NCI-H526 treated with DMSO at 0.1 percent for 48 hours (cell line): ENCODE data around the gene YEATS4.
"Not testable (repeated sequence)": the region's sequence is repeated elsewhere in the genome, so short reads cannot be mapped to it uniquely, and the experiment has no call there.

ENCODE experiments used
- DNase-seq: peaks from one replicate; lab custom pipeline; 2025; lab: John Stamatoyannopoulos, UW

The YEATS4 gene

DNA sequence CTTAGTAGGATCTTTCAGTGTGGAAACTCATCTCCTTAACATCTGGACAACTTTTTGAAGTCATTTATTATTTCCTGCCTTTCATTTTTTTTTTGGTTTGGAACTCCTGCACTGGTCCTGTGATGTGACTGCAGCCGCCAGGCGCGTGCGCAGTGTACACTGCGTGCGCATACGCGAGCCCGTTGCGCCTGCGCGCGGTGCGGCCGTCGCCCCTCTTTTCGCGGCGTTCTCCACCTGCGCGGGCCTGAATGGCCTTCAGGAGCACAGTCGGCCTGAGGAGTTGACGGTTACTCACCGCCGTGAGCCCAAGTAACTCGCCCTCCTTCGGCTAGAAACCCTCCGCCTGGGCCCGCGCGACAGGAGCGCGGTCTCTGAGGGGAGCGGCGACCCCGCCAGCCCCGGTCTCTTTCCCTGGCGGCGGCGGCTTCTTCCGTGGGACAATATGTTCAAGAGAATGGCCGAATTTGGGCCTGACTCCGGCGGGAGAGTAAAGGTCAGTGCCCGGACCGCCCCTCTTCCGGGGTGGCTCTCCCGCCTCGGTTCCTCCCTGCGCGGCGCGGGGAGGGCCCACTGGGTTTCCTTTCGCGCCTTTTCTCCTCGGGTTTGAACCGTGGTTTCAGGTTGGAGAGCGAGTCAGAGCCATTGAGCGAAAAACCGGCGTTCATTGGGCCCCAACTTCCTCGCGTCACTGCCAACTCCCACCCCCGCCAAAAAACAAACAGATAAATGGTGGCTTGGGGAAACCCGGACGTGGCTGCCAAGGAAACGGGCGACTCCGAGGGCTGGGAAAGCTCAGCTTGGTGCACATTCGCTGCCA is at the start of gene YEATS4:
Gene YEATS4 (plus strand): TSS at position 213 of the 817 bp plus-strand sequence. CDS start 230 bp downstream, at position 443.
- DNase-seq, result peak; percentile 88

DNA sequence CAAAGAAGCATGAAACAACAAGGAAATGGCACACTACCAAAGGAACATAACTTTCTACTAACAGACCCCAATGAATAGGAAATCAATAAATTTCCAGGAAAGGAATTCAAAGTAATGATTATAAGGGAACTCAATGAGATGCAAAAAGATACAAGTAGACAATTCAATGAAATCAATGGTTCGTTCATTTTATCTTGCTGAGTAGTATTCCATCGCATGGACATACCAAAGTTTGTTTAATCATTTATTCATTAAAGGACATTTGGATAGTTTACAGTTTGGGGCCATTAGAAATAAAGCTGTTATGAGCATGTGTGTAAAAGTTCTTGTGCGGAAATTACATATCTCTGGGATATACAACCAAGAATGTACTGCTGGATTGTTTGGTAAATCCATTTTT is 46.3 kb upstream of the YEATS4 start:
- no peak for DNase-seq

DNA sequence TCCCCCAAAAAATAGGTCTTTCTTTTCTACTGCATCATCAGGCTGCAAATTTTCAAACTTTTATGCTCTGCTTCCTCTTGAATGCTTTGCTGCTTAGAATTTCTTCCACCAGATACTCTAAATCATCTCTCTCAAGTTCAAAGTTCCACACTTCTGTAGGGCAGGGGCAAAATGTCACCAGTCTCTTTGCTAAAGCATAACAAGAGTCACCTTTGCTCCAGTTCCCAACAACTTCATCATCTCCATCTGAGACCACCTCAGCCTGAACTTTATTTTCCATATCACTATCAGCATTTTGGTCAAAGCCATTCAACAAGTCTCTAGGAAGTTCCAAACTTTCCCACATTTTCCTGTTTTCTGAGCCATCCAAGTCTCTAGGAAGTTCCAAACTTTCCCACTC is 42.8 kb upstream of the YEATS4 start:
- not testable (repeated sequence) for DNase-seq

GRCh38 chr12:69317233-69317632 is 42.3 kb upstream of the YEATS4 start:
- DNase-seq, result not testable (repeated sequence)

- DNase-seq, result no peak
Measured at GRCh38 chr12:69318225-69318624, 41.3 kb upstream of the YEATS4 start.

GRCh38 chr12:69321351-69321750 is 38.2 kb upstream of the YEATS4 start:
- DNase-seq, result no peak

DNA sequence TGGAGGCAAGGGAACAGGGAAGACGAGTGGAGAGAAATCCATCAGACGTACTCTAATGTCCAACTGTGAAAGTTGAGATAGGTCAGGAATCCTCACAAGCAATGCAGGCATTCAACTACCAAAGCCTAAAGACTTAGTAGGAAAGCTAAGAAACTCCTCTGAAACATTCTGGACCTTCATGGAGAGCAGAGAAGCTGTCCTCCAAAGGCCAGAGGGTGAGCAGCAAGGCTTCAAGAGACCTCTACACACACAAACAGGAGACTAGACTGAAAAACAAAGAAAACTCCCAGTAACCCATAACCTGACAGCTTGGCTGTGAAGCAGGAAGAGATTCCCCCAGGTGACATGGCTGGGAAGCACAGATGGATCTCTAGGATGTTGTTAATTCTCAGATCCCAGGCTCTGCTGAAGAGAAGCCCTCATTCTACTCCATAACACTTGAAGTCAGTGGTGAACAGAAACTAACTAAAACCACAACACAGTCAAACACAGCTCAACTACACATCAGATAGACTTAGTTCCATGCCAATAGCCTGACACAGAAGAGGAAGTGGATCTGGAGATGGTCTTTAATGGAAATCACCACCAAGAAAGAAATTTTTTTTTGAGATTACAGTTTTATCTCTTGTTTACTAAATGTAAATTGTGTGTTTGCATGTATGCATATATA is 34.6 kb upstream of the YEATS4 start:
- DNase-seq, result no peak

DNA sequence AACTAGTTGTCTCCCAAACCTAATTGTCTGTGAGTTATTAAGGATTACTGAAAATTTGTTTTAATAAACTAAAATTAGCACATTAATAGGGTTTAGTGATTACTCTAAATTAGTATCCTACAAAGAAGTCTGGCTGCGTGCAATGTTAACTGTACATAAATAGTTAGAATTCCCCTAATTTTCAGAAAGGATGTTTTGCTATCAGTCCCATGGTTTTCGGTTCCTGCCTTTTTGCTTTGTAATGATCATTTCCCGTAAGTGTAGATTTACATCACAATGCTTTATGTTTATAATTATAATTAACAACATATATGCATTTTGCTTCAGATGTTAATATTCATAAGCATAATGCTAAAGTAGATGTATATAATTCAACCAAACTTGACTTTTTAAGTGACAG is 31.1 kb upstream of the YEATS4 start:
- no peak for DNase-seq

DNA sequence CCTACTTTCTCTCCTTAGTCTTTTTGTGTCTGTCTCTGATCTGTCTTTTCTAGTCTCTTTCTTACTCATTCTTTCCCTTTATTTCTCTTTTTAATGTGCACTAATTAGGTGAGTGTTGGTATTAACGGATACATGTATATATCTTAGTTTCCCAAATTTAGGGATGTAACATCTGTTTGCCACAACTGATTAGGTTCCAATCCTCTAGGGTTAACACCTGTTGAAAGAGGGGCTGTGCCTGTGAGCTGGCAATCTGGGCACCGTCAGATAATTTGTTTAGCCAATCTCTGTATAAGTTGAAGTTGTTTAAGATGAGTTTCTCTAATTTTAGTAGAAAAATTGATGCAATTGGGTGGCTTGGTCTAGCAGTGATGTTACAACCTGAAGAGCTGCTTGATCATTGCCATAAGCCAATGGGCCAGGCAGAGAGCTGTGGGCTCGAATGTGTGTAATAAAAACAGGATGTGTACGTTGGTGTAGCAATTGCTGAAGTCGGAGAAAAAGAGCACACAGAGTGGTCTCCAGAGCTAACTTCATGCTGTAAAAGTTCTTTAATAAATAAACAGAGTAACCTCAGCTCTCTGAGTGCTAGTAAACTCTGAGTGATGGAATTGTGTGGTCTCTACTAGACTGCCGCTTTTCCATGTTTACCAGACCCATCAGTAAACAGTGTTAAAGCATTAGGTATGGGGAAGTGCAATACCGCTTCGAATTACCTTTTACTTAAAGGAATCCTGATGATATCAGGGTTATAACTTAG is 29.7 kb upstream of the YEATS4 start:
- no peak for DNase-seq

DNA sequence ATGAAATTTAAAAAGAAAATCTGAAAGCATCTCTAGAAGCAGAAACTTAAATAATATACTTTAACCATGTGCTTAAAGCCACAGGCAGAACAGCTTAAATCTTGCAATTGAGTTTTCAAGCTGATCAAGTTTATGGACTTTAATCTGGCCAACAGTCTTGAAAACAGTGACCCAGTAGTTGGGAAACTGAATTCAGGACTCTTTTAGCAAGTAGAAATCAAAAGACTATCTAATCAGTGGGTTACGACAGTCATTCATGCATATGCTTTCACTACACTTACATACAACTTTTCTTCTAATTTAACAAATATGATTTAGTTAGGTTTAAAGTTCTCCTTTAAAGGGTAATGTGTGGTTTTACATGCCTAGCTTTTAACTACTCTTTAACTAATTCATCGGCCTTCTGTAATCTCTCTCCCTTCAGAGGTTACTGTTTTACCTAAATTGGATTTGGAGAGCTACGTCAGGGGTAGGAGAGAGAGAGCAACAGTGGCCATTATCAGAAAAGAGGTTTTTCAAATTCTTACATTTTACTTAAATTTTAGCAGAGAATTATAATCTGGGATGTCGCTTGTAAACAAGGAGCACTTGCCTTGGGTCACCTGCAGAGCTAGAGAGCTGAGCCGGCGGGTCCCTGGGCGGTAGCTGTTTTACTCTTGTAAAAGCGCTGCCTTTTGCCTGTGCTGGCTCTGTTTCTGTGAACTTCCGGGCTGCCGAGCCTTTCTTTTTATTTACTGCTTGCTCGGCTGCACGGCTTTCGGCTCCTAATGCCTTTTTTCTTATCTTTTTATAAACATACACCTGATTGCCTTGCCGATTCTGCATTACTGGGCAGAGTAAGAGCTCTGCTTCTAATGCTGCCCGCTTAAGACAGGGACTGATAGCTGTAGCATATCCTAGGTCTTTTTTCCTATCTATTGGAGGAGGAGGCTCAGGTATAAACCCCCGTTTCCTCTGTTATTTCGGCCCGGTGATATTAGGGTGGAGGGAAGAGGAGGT is 28.8 kb upstream of the YEATS4 start:
- DNase-seq, result peak; percentile 37

- DNase-seq, result no peak
Measured at GRCh38 chr12:69331519-69331908, 28.0 kb upstream of the YEATS4 start.

GRCh38 chr12:69331909-69332684 is 27.4 kb upstream of the YEATS4 start:
- DNase-seq, result no peak

- DNase-seq, result no peak
Measured at GRCh38 chr12:69332815-69333358, 26.7 kb upstream of the YEATS4 start.

DNA sequence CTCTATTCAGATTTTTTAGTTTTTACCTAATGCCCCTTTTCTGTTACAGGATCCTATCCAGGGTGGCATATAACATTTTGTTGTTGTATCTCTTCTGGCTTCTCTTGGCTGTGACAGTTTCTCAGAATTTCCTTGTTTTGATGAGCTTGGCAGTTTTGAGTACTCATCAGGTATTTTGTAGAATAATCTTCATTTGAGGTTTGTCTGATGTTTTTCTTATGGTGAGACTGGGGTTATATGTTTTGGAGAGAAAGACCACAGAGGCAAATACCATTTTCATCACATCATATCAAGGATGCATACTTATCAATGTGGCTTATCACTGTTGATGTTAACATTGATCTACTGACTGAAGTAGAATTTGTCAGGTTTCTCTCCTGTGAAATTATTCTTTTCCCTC is 25.4 kb upstream of the YEATS4 start:
- no peak for DNase-seq

DNA sequence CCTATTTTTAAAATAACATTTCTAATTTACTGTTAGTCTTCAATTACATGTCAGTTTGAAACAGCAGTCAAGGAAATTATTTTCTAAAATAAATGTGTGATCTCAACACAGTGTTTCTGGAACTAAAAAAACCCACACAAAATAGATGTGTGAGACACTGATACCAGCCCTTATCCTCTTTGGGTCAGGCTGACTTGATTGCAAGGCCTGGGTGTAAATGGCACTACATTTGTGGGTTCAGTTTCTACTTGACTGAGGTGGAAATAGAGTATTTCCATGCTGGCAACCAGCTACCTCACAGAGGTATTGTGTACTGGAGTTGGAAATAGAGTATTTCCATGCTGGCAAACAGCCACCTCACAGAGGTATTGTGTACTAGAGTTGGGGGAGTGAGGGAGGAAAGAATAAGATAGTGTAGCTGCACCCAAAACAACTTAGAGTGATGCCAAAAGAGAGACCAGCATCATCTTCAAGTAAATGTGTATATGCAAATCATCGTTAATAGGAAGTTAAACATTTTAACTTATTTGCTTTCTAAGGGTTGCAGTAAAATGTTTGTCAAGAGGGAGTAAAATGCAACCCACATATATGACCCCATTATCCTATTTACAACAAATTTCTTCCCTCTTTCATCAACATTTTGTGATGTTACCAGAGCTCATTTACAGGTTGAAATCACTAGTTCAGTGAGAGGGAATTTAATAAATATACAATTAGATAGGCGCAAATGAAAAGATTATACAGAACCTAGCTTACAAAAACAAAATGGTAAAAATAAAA is 22.0 kb upstream of the YEATS4 start:
- DNase-seq, result no peak

- no peak for DNase-seq
Measured at GRCh38 chr12:69338120-69338859, 21.3 kb upstream of the YEATS4 start.

DNA sequence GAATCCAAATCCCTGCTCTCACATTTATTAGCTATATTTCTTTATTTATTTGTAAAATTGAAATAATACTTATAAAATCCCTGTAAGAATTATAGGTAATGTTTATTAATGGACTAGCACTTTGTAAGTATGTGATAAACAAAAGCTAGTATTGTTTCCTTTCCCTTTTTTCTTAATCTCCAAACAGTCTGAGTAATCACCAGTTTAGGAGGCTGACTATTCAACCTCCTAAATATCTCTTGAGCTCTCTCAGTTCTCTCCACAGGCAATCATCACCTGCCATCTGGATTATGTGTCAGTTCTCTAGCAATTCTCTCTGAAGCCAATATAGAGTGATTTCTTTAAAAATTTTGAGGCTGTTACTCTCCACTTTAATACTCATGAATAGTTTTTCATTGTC is 20.6 kb upstream of the YEATS4 start:
- DNase-seq, result no peak

- no peak for DNase-seq
Measured at GRCh38 chr12:69339999-69340398, 19.5 kb upstream of the YEATS4 start.

- DNase-seq, result no peak
Measured at GRCh38 chr12:69341328-69341727, 18.2 kb upstream of the YEATS4 start.
